ENCODE data around the gene INVS.
"Not testable (repeated sequence)": the region's sequence is repeated elsewhere in the genome, so short reads cannot be mapped to it uniquely, and the experiment has no call there.

The INVS gene

GRCh38 chr9:100084734-100085133, 14.3 kb upstream of the INVS start:
- no peak for FAIRE-seq

- no peak for FAIRE-seq
Measured at GRCh38 chr9:100086097-100086635, 12.9 kb upstream of the INVS start.

- no peak for FAIRE-seq
Measured at GRCh38 chr9:100087218-100087617, 11.8 kb upstream of the INVS start.

GRCh38 chr9:100088202-100088601, 10.8 kb upstream of the INVS start:
- FAIRE-seq = no peak

GRCh38 chr9:100090880-100091279, 8.2 kb upstream of the INVS start:
- FAIRE-seq = no peak

- no peak for FAIRE-seq
Measured at GRCh38 chr9:100091650-100092049, 7.4 kb upstream of the INVS start.

- FAIRE-seq = no peak
Measured at GRCh38 chr9:100092066-100092465, 7.0 kb upstream of the INVS start.

GRCh38 chr9:100094411-100094810, 4.6 kb upstream of the INVS start:
- FAIRE-seq = not testable (repeated sequence)

- no peak for FAIRE-seq
Measured at GRCh38 chr9:100096378-100096916, 2.6 kb upstream of the INVS start.

- no peak for FAIRE-seq
Measured at GRCh38 chr9:100098046-100098886, 777 bp upstream of the INVS start.

- no peak for FAIRE-seq
Measured at GRCh38 chr9:100099722-100100042, 639 bp downstream of the INVS start.

- no peak for FAIRE-seq
Measured at GRCh38 chr9:100100146-100100667, 1.2 kb downstream of the INVS start.

- FAIRE-seq = no peak
Measured at GRCh38 chr9:100101608-100102007, 2.6 kb downstream of the INVS start.

GRCh38 chr9:100104314-100104713, 5.3 kb downstream of the INVS start:
- FAIRE-seq = no peak

- no peak for FAIRE-seq
Measured at GRCh38 chr9:100105861-100106260, 6.8 kb downstream of the INVS start.

GRCh38 chr9:100106616-100107015, 7.6 kb downstream of the INVS start:
- no peak for FAIRE-seq

GRCh38 chr9:100108559-100108958, 9.5 kb downstream of the INVS start:
- FAIRE-seq = no peak

GRCh38 chr9:100111235-100111634, 12.2 kb downstream of the INVS start:
- no peak for FAIRE-seq

GRCh38 chr9:100112677-100113336, 13.8 kb downstream of the INVS start:
- no peak for FAIRE-seq

- no peak for FAIRE-seq
Measured at GRCh38 chr9:100117316-100117715, 18.3 kb downstream of the INVS start.

GRCh38 chr9:100120286-100120685, 21.2 kb downstream of the INVS start:
- no peak for FAIRE-seq

GRCh38 chr9:100125236-100125635, 26.2 kb downstream of the INVS start:
- FAIRE-seq = no peak

- FAIRE-seq = no peak
Measured at GRCh38 chr9:100125910-100126309, 26.9 kb downstream of the INVS start.

- no peak for FAIRE-seq
Measured at GRCh38 chr9:100126423-100126822, 27.4 kb downstream of the INVS start.

Data from G401.6 (cell line).